Measurements from ENCODE around the gene CAMKK2.
"Not testable (repeated sequence)": the region's sequence is repeated elsewhere in the genome, so short reads cannot be mapped to it uniquely, and the experiment has no call there.

The CAMKK2 gene

DNA sequence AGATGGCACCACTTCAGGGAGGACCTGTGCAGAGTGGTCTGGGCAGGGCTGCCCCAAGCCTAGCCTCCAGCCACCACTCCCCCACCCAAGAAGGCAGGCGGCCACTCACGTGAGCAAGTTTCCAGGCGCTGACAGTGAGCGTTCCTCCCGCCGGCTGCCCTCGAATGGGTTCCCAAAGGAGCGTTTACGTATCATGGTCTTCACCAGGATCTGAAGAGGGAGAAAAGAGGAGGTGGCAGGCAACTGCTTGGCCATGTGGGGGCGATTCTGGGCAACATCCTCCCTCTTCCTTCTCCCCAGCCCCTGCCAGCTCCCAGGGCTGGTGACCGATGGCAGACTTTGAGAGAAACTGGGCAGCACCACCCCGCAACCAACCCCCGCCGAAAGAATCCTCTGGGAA, 51.5 kb downstream of the CAMKK2 start:
- DNase-seq = no peak

DNA sequence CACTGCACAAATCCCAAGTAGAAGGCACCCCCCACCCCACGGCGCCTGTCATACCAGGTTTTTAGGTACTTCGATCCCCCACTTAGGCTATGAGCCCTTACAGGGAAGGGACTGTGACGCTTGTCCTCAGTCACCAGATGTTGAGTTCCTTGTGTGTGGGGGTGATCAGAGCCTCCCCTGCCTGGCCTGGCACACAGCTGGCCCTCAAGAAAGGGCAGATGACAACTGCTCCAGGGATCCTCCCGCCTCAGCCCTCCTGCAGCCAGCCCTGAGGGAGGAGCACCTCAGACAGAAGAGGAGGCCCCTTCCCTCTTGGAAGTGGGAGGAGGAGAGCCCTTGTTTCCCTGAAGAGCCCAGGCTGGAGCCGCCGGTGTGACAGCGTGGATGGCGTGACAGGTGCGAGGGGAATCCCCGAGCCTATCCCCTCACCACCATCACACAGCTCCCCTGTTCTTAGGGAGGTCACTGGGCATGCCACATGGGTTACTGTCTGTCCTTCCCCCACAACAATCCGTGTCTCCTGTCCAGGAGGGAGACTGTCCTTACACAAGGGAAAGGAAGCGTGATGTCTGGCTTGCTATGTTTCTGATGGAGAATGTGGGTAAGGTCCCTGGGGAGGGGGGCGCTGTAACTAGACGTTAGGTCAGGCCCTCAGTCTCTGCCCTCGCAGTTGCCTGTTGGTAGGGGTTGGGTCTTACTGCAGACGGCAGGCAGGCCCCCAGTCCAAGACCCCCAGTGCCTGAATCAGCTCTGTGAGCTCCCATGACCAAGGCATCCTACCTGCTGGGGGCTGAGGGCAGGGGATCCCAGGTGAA, 55.1 kb downstream of the CAMKK2 start:
- DNase-seq = no peak

DNA sequence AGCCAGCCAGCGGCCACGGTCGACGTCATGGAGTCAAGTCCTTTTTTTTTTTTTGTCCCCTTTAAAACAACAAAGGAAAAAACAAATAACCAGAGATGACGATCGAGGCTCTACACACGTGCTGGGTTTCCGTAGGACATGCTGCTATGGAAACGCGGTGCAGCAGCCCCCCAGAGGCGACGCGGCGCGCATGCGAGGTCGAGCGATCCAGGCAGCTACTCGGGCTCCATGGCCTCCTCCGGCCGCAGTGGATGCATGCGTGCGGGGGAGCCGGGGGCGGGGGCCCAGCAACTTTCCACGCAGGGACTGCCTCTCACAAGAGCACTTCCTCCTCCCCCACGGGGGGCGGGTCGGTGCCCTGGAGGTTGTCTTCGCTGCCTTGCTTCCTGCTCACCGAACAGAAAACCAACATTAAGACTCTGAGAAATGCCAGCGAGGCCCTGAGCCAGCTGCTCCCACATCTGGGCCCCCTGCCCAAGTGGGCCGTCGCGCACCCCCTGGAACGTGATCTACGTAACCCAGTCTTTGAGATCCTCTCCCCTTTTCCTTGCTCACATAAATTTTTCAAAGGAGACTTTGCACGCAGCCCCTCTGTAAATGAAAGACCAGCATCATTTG, 55.9 kb downstream of the CAMKK2 start:
- DNase-seq = peak; percentile 85

DNA sequence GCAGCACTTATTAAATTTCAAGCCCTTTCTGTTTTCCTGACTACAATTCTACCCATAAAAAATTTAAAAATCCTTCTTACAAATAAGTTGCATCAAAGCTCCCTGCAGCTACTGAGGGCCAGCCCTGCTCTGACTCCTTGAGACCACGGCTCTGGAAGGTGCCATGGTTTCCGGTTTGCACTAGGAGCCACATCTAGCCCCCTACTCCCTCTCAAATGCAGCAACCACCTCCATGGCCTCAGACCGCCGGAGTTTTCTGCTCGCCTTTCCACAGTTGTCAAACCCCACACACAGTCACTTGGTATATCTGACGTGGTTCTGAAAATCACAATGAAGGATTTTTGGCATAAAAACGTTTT, 56.5 kb downstream of the CAMKK2 start:
- no peak for DNase-seq

DNA sequence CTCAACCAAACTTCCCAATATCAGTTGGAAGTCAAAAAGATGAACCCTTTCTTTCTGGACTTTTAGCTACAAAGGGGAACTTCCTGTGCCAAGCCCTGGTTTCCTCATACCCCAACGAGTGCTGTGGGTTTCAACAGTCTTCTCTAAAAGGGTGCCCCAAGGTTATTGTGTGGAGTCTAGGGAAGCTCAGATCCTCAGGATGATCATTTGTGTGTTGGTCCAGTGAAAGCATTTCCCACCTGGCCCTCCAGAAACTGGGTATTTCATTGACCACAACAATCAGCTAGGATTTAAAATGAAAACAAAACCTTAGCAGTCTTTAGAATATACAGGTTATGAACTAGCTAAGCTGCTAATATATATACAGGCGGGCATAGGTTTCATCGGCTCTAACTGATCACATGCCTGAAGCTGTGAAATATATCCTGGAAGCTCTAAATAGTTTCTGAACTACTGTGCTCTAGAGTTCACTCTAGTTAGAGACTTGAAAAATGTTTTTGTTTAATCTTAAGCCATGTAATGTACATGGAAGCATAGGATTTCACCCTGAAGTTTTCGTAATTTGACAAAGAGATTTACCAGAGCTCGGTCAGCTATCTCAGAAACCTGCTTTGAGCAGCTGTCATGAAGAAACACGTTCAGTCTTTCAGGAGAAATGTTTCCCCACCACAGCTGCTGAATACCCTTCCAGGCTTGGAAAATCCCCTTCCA, 57.0 kb downstream of the CAMKK2 start:
- no peak for DNase-seq

DNA sequence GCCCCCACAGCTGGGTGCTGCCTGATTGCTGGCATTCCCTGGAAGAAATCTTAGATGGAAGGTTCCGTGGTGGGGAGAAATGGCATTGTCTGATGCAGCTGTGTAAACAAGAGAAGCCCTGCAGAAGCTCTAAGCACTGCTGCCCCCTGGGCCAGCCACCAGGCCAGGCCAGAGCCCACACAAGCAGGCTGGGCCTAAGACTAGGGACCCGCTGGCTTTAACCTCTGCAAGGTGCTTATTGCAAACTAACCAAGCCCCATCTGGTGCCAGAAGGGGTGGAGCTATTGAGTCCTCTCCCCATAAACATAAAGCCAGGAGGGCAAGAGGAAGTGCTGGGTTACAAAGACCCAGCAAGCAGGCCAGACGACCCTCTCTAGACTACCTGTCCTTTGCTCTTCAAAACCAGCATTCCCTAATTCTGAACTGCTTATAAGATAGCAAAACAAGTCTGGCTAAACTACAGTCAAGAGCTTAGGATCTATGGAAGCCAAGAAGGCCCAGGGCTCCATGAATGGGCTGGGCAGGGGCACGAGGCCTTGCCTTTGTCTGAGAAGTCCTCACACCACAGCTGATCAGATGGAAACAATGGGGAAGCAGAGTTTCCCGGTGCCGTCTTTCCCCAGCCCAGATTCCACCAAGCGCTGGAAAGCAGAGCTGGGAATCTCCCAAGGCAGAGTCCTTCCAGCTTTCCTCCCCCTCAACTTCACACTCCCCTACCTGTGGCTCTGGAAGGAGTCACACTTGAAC, 57.7 kb downstream of the CAMKK2 start:
- DNase-seq = no peak

DNA sequence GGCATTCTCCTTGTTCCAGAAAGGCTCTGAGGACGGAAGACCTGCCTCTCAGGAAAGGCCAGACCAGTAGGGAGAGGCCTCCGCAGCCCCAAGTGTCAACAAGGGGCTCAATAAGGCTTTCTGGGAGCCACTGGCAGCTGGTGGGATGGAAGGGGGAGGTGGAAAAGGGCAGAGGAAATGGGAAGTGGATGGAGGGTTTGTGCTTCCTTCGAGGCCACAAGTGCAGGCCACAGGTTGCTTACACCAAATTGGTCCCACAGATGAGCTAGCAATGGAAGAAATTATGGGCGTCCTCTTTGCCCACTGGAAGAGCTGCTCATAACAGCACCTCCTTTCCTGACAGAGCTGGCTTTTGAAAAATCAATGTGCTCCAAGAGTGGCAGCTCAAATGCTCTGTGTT, 58.4 kb downstream of the CAMKK2 start:
- no peak for DNase-seq

DNA sequence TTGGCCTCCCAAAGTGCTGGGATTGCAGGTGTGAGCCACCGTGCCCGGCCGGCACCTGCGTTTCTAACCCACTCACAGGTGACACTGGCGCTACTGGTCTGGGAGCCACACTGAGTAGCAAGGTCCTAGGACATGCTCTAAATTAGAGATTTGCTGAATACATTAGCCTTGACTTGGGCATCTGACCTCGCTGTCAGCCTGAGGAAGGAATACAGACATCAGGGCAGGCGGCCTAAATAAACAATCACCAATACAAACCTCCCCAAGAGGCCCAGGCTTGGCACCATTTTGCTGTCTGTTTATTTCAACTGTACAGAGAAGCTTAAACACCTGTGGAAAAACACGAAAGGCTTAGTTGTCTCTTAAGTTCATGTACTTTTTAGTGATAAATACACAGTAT, 59.1 kb downstream of the CAMKK2 start:
- no peak for DNase-seq

DNA sequence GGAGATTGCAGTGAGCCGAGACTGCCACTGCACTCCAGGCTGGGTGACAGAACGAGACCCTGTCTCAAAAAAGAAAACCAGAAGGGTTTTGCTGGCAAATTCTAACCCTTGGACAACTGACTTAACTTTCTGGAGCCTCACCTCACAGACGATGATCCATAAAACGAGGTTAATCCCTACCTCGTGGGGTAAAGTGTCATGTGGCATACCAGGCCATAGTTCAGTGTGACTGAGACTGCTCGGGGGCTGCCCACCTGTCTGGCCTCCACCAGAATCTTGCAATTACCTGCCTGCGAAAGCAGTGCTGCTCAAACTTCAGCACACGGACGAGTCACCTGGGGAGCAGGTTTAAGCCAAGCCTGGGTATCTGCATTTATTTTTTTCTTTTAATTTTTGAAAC, 59.7 kb downstream of the CAMKK2 start:
- DNase-seq = no peak

DNA sequence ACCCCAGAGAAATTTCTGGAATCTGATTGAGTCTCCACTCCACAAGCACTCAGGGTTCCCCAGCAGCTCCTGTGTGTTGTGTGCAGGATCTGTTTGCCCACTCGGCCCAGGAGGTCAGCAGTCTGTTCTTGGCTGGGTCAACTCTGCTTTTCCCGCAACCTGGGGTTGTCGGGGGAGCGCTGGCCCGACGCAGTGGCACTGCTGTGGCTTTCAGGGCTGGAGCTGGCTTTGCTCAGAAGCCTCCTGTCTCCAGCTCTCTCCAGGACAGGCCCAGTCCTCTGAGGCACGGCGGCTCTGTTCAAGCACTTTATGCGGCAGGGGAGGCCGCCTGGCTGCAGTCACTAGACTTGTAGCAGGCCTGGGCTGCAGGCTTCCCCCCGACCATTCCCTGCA, 62.9 kb downstream of the CAMKK2 start:
- no peak for DNase-seq

DNA sequence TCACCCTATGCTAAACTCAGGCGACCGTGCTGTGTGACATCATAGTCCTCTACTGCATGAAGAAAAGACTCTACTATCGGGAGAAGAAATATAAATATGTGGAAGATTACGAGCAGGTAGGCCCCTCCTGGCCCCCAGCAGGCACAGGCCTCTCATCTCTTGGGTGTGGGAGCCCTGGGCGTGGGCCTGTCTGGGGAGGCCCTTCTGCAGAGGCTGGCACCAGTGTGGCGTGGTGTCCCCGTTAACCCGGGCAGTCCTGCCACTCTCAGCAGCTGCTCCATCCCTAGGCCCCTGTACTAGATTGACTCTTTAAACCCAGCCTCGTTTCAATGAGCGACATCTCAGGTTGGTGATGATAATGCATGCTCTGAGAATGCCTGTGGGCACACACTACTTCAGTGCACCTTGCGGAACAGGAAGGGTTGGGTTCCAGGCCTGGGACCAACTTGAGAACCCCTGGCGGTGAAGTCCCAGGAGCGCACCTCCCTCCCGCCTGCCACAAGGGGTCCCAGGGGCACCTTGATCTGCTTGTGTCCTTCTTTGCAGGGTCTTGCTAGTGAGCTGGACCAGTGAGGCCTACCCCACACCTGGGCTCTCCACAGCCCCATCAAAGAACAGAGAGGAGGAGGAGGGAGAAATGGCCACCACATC, 63.4 kb downstream of the CAMKK2 start:
- no peak for DNase-seq

DNA sequence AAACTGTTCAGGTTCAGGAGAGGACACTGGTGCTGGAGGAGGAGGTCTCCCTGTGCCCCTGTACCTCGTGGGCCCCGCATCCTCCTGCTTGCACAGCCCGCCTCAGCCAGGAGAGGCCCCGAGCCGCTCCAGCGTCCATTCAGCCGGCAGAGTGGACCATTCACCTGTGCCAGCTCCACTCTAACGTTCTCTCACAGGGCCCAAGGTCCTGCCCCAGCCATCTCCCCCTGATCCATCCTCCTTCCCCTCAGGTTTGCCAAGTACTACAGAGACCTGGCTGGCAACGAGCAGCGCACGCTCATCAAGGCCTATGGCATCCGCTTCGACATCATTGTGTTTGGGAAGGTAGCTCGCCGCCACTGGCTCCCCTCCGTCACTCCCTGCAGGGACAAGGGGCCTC, 64.3 kb downstream of the CAMKK2 start:
- DNase-seq = no peak

DNA sequence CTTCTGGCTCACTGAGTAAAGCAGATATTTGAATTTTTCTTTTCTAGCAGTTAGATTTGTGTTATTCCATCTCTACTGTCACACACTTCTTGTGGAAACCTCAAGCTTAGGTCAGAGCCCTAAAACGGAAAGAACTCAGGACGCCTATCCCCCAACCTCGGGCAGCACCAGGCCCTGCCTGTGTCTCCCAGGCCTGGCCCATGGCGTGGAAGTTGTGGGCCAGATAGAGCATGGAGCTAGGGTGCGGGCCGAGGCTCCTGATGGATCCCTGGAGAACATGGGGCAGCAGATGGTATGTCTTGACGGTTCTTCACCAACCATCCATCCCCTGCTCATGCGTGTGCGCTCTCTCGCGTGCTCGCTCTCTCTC, 66.0 kb downstream of the CAMKK2 start:
- no peak for DNase-seq

DNA sequence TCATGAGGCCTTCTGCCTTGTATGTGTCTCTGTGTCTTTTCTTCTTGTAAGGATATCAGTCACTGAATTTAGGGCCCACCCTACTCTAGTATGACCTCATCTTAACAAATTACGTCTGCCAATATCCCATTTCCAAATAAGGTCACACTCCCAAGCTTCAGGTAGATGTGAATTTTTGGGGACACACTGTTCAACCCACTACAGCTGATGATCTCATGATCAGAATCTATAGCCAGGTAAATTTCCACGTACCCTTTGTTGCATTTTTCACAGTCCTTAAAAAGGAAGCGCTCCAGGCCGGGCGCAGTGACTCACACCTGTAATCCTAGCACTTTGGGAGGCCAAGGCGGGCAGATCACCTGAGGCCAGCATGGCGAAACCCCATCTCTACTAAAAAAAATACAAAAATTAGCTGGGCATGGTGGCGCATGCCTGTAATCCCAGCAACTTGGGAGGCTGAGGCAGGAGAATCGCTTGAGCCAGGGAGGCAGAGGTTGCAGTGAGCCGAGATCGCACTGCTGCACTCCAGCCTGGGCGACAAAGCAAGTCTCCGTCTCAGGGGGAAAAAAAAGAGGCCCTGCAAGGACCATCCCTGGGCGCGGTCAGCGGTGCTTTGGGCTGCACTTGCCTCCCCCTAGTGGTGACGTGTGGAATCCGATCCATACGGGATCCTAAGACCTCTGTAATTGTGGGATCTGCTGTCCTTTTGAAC, 66.5 kb downstream of the CAMKK2 start:
- DNase-seq = peak; percentile 59

DNA sequence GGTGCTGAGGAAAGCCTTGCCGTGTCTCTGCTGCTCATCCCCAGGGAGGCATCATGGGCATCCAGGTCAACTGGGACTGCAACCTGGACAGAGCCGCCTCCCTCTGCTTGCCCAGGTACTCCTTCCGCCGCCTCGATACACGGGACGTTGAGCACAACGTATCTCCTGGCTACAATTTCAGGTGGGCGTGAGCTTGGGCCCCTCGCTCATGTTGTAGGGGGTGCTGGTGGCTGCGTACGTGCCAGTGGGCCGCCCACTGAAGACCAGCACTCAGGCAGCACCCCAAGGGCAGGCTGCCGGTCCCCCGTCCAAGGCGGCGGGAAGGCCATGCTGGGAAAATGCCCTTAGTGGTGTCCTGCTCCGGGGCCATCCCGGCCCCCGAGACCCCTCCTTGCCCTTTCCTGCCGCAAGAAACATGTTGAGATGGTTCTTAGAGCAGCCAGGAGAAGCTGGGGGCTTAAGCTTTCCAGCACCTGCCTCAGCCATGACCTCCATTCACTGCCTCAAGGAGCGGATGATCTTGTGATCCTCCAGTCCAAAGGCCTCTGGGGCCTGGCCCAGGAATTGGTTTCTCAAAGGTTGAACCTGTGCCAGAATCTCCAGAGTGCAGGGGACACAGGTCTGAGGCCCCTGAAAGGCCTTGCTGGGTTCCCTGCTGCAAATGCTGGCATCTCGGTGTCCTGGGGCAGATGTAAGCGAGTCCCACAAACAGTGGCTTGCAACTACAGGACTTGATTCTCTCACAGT, 67.4 kb downstream of the CAMKK2 start:
- DNase-seq = no peak

DNA sequence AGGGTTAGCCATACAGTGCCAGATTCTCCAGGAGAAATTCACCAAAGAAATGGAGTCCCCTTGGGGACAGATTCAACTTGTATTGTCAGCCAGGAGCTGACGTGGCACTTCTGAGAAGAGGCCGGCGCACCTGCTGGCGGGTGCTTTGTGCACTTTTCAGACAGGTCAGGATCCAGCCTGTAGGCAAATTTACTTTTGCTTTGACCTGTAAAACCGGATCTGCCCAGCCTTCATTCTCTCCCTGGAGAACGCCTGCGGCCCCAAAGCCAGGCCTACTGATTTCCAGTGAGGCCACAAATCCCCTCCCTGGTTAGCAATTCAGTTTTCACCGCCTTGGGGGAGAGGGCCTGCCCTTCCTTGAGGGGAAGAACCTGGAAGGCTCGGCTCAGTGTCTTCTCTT, 69.2 kb downstream of the CAMKK2 start:
- DNase-seq = no peak

DNA sequence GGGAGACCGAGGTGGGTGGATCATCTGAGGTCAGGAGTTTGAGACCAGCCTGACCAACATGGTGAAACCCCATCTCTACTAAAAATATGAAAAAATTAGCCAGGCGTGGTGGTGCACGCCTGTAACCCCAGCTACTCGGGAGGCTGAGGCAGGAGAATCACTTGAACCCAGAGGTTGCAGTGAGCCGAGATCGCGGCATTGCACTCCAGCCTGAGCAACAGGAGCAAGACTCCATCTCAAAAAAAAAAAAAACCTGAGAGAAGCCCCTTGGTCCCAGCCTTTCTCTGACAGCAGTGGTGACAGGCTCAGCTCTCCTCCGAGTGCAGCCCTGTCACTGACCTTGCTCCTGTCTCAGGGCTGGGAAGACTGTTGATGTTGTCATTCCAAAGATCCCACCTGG, 69.6 kb downstream of the CAMKK2 start:
- not testable (repeated sequence) for DNase-seq

DNA sequence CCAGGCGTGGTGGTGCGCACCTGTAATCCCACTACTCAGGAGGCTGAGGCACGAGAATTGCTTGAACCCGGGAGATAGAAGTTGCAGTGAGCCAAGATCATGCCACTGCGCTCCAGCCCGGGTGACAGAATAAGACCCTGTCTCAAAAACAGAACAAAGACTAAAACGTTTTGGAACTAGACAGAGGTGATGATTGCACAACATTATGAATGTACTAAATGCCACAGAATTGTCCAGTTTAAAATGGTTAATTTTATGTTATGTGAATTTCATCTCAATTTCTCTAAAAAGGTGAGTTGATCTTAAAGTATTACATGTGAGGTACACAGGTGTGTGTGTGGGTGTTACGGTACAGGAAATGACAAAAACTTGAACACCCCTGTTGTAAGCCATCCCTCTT, 70.1 kb downstream of the CAMKK2 start:
- no peak for DNase-seq

DNA sequence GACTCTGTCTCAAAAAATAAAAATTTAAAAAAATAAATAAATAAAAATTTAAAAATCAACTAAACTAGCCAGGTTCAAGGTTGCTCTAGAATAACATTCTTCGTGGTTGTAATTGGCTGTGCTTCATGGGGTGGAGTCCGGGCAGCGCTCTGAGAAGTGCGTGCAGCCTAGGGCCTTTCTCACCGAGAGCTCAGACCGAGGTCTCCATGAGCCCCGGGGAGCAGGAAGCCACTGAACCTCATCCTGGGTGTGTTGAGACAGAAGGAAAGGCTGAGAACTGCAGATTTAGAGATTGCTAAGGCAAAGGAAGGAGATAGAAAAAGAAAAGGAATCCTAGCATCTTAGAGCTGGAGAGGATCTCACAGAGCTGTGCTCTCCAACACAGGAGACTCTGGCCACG, 71.9 kb downstream of the CAMKK2 start:
- DNase-seq = no peak

DNA sequence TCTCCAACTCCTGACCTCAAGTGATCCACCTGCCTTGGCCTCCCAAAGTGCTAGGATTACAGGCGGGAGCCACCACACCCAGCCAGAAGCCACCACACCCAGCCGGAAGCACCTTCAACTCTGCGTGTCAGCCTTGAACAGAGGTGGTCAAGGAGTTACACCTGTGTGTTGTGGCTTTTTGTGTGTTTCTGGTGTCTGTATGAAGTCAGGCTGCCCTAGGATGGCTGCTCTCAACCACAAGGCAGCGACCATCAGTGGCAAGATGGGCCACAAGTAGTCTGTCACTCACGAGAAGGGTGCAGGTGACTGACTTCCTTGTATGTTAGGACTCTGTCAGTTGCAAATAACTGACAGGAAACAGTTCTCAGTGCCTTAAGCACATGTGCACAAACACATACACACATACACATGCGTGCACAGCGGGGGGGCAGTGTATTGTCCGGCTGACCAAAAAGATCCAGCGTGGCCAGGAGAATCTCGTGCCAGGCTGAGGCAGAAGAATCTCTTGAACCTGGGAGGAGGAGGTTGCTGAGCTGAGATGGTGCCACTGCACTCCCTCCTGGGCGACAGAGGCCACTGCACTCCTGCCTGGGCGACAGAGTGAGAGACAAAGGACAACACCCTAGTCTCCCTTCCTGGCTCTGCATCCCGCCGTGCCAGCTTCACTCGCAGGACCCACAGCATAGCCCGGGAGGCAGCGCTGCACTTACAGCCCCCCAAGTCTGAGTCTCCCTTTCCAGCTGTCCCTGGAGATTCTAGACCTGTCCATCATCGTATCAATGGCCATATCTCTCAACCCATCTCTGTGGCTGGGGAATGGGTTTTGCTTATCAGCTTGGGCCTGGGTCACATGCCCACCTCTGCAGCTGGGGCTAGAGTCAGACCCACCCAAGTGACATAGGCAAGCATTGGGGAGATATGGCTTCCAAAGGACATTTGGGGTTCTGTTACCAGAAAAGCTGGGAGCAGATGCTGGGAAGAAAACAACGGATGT, 72.9 kb downstream of the CAMKK2 start:
- DNase-seq = peak; percentile 49
